Vagina (tissue), 2 donors: Measurements from ENCODE around the gene SPINT4.

ENCODE experiments used
- CTCF ChIP-seq, 3 experiments: fragments of 450-650 bp in 2 of 3; fragments of 200-600 bp in 1 of 3; sonication (generic) in 1 of 3; IDR thresholded peaks; one replicate each; pipeline ENCODE4 v1.5.1; 2017 to 2019; ENCODE audit warnings: antibody characterized with exemption in 3 of 3, mild to moderate bottlenecking in 2 of 3, moderate library complexity in 2 of 3
- POLR2A ChIP-seq, 2 donors: fragments of 450-650 bp; IDR thresholded peaks; one replicate each; pipeline ENCODE4 v1.6.1; 2017; ENCODE audit warnings: antibody characterized with exemption in 2 of 2, mild to moderate bottlenecking in 2 of 2, moderate library complexity in 2 of 2

- TF ChIP-seq CTCF (IDR thresholded peaks at IDR 0.05), result no peak
- TF ChIP-seq POLR2A (IDR thresholded peaks at IDR 0.05), result no peak
Observed at GRCh38 chr20:45768479-45768878, 46.3 kb downstream of the SPINT4 start.
